HEK293 (cell line): Measurements from ENCODE around the gene CEP72.

ENCODE experiments used
- CTCF ChIP-seq: fragments of 450-650 bp; formaldehyde crosslinking; IDR thresholded peaks from 2 replicates; pipeline ENCODE4 v1.5.1; 2016; ENCODE audit warnings: missing biosample characterization, missing genetic modification characterization
- YY1 ChIP-seq: fragments of 450-650 bp; formaldehyde crosslinking; IDR thresholded peaks from 2 replicates; pipeline ENCODE4 v1.5.1; 2018; ENCODE audit warnings: missing biosample characterization, missing genetic modification characterization
- ZBTB1 ChIP-seq: fragments of 450-650 bp; formaldehyde crosslinking; IDR thresholded peaks from 2 replicates; pipeline ENCODE4 v1.5.1; 2016; ENCODE audit warnings: missing biosample characterization, missing genetic modification characterization
- ZBTB8A ChIP-seq: fragments of 450-650 bp; formaldehyde crosslinking; IDR thresholded peaks from 2 replicates; pipeline ENCODE4 v1.5.1; 2016; ENCODE audit warnings: missing biosample characterization, missing genetic modification characterization
- ZNF280C ChIP-seq: fragments of 450-650 bp; formaldehyde crosslinking; IDR thresholded peaks from 2 replicates; pipeline ENCODE4 v1.5.1; 2016; ENCODE audit warnings: missing biosample characterization, missing genetic modification characterization
- ZNF302 ChIP-seq: fragments of 450-650 bp; formaldehyde crosslinking; IDR thresholded peaks from 2 replicates; pipeline ENCODE4 v1.5.1; 2016; ENCODE audit warnings: missing biosample characterization, missing genetic modification characterization, low read depth

- TF ChIP-seq YY1 (tag by site-specific recombination), result no peak
- no peak for TF ChIP-seq ZNF280C
- no peak for TF ChIP-seq ZNF302 (tag by site-specific recombination)
- no peak for TF ChIP-seq ZBTB1
- no peak for TF ChIP-seq CTCF (tag by site-specific recombination)
- no peak for TF ChIP-seq ZBTB8A (tag by site-specific recombination)
These were observed 18.6 kb upstream of the CEP72 start for GRCh38 chr5:593511-593910.
